ENCODE data around the gene ADAMTS12. TPM values are rescaled to one million over a fixed set of nuclear protein-coding genes. Genes with fewer than 3 reads are reported as not detected.

The ADAMTS12 gene
- total RNA-seq, 6 experiments from 2014 or later: 1.1 to 3.9 (median 1.7) TPM

- Histone ChIP-seq H3K36me3 (no peaks in the 10 kb centered on the region), H3K9me3 (no peaks in the 10 kb centered on the region), H3K4me3 (no peak overlapping the region), H3K4me1 (no peaks in the 10 kb centered on the region), H3K27me3 (no peaks in the 10 kb centered on the region), H3K27ac (no peak overlapping the region)
- no peak for TF ChIP-seq CTCF (IDR thresholded peaks at IDR 0.05)
- TF ChIP-seq POLR2A (IDR thresholded peaks at IDR 0.05): no peak
- intact Hi-C loops (cut with DNase I): no loop called here
- ATAC-seq (no peak), DNase-seq (no peak)
- 39% methylated on average over 1 of the region's 1 CpG for WGBS (ENCODE audit: insufficient coverage, low coverage, low lambda C conversion rate, missing lambda C conversion rate)
Measured at GRCh38 chr5:33894566-33894965, 2.8 kb upstream of the ADAMTS12 start.

DNA sequence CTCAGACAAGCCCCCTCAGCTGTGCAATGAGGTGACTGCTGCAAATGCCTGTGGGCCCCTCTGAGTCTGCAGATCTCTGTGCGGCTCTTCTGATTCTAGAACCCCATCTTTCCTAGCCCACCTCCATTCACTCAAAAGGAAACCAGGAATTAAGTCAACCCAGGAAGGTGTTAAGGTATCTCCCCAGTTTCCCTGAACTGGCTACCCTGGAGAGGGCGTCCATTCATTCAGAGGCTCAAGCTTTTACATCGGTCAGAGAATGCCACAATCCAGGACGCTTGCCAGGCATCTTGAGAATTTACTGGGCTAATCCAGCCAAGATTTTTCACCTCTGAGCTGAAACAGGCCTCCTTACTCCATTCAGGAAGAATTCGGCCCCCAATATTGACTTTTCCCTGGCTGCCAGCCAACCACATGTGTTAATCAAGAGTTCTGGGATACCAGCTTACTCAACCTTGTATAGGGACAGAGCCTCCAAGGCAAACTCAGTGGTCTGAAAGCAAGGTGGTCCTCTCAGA is 889 bp upstream of the ADAMTS12 start:
- no peaks in the 10 kb centered on the region for H3K4me1 ChIP-seq
- TF ChIP-seq CTCF (IDR thresholded peaks at IDR 0.05): no peak
- TF ChIP-seq POLR2A (IDR thresholded peaks at IDR 0.05): no peak
- no peaks in the 10 kb centered on the region for H3K27me3 ChIP-seq
- no peaks in the 10 kb centered on the region for H3K36me3 ChIP-seq
- intact Hi-C loops (cut with DNase I): no loop called here
- no peak overlapping the region for H3K4me3 ChIP-seq
- H3K27ac ChIP-seq: no peak overlapping the region
- no peaks in the 10 kb centered on the region for H3K9me3 ChIP-seq
- no peak for DNase-seq
- no peak for ATAC-seq
- 21% methylated on average over 2 of the region's 5 CpGs for WGBS (ENCODE audit: insufficient coverage, low coverage, low lambda C conversion rate, missing lambda C conversion rate)

DNA sequence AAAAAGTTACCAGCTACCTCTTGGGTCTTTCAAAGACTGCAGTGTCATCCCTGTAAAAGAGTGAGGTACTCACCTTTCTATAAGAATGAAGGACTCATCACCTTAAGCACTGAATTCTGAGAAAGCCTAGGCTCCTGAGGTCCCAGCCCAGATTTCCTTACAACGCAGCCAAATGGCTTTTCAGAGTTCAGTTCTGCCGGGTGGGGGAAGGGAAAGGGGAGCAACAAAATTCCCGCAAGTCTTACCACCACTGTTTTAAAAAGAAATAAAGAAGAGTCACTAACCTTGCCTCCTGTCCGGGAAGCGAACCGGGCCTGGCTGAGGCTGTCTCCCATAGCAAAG is 373 bp downstream of the ADAMTS12 start:
- ATAC-seq: no peak
- TF ChIP-seq POLR2A (IDR thresholded peaks at IDR 0.05) (no peak), CTCF (IDR thresholded peaks at IDR 0.05) (no peak)
- H3K36me3 ChIP-seq: no peaks in the 10 kb centered on the region
- no peaks in the 10 kb centered on the region for H3K27me3 ChIP-seq
- H3K4me1 ChIP-seq: no peaks in the 10 kb centered on the region
- peak overlapping the region; percentile 24 to 38 (median 30) for H3K4me3 ChIP-seq
- H3K27ac ChIP-seq: peak overlapping the region in 1 of 3 donors; percentile 5
- no peak for DNase-seq
- intact Hi-C loops (cut with DNase I): no loop called here
- 8% methylated on average over 5 of the region's 6 CpGs for WGBS (ENCODE audit: insufficient coverage, low coverage, low lambda C conversion rate, missing lambda C conversion rate)
- H3K9me3 ChIP-seq: no peaks in the 10 kb centered on the region

GRCh38 chr5:33890131-33891032 is 1.4 kb downstream of the ADAMTS12 start:
- TF ChIP-seq POLR2A (IDR thresholded peaks at IDR 0.05) (no peak), CTCF (IDR thresholded peaks at IDR 0.05) (no peak)
- ATAC-seq (peak in 3 of 4 donors; percentile 18 to 26 (median 26)), DNase-seq (no peak)
- peak overlapping the region; percentile 7 to 38 (median 30) for H3K4me3 ChIP-seq
- H3K9me3 ChIP-seq: no peaks in the 10 kb centered on the region
- no peaks in the 10 kb centered on the region for H3K4me1 ChIP-seq
- no peaks in the 10 kb centered on the region for H3K27me3 ChIP-seq
- 16% methylated on average over 10 of the region's 12 CpGs for WGBS (ENCODE audit: insufficient coverage, low coverage, low lambda C conversion rate, missing lambda C conversion rate)
- intact Hi-C loops (cut with DNase I): no loop called here
- H3K27ac ChIP-seq: no peak overlapping the region
- no peaks in the 10 kb centered on the region for H3K36me3 ChIP-seq
